Measurements from ENCODE around the gene LGMN. TPM values are rescaled to one million over a fixed set of nuclear protein-coding genes. Genes with fewer than 3 reads are reported as not detected.

The LGMN gene
- total and polyA plus RNA-seq, 2 donors (not counting 1 experiment from before 2014, with no cell fraction given): 17.6 to 21.1 TPM

GRCh38 chr14:92696366-92696765 is 52.1 kb downstream of the LGMN start:
- ChIA-PET POLR2A (interaction anchor here (0.6 kb wide), 2 partner anchors 12 to 112 kb away, joined by 3 to 4 read pairs; no protein-coding TSS in a partner anchor), CTCF (interaction anchor here (1.7 to 2.9 kb wide), 2 partner anchors 9 to 13 kb away, joined by 4 to 16 read pairs; no protein-coding TSS in a partner anchor)
- 25% methylated on average over 4 of the region's 4 CpGs for WGBS (ENCODE audit: insufficient coverage)
- H3K4me1 ChIP-seq (ENCODE audit: control insufficient read depth in 2 of 2, insufficient read depth in 2 of 2, low read length in 2 of 2): peaks cover 29 to 34% of the 10 kb centered on the region in 2 donors
- no peaks in the 10 kb centered on the region for H4K20me1 ChIP-seq (ENCODE audit: control insufficient read depth, insufficient read depth, low read length, poor library complexity, severe bottlenecking)
- Mint-ChIP-seq H3K27me3 (no peaks in the 10 kb centered on the region), H3K4me3 (peak overlapping the region; percentile 33), H3K9me3 (ENCODE audit: insufficient read depth) (no peaks in the 10 kb centered on the region), H3K27ac (peak overlapping the region; percentile 63), H3K4me1 (peaks cover 59% of the 10 kb centered on the region)
- no peaks in the 10 kb centered on the region for H3K27me3 ChIP-seq (replicated peaks in 1 of 4; ENCODE audit: control extremely low read depth in 1 of 4, control insufficient read depth in 3 of 4, insufficient read depth in 4 of 4, low read length in 3 of 4)
- ATAC-seq (ENCODE audit: low read depth) (peak; percentile 64), DNase-seq (peak; percentile 54)
- H3K9ac ChIP-seq (ENCODE audit: low read length): no peak overlapping the region
- H3K9me3 ChIP-seq (ENCODE audit: control extremely low read depth in 1 of 3, control insufficient read depth in 2 of 3, insufficient read depth in 1 of 3, low read length in 2 of 3): no peaks in the 10 kb centered on the region
- no peak overlapping the region for H3K27ac ChIP-seq (ENCODE audit: low read length in 2 of 2)
- no peak for TF ChIP-seq CTCF (IDR thresholded peaks at IDR 0.05)
- TF ChIP-seq EZH2 (IDR thresholded peaks at IDR 0.05; ENCODE audit: borderline replicate concordance, insufficient read depth, low read depth, low read length, poor library complexity, severe bottlenecking): no peak
- no peaks in the 10 kb centered on the region for H3K36me3 ChIP-seq (replicated peaks in 1 of 2; ENCODE audit: control extremely low read depth in 1 of 2, control insufficient read depth in 1 of 2, extremely low read depth in 1 of 2, insufficient read depth in 2 of 2, low read length in 1 of 2)
- H3K79me2 ChIP-seq (ENCODE audit: control insufficient read depth, insufficient read depth, low read length): no peaks in the 10 kb centered on the region
- no peak overlapping the region for H3K4me3 ChIP-seq (ENCODE audit: control extremely low read depth in 1 of 5, extremely low read depth in 1 of 5, insufficient read depth in 1 of 5, low read depth in 2 of 5, low read length in 4 of 5)
- peak overlapping the region; percentile 25 for H2AFZ ChIP-seq (ENCODE audit: insufficient read depth, low read depth, low read length, poor library complexity, severe bottlenecking)
- intact Hi-C loops (cut with micrococcal nuclease): loop anchor here (1.0 kb wide), 1 partner anchor 8 kb away; no protein-coding TSS in a partner anchor
- H3K4me2 ChIP-seq (replicated peaks; ENCODE audit: low read depth, low read length, poor library complexity, severe bottlenecking): peak overlapping the region; percentile 55

GRCh38 chr14:92695562-92695961 is 52.9 kb downstream of the LGMN start:
- H4K20me1 ChIP-seq (ENCODE audit: control insufficient read depth, insufficient read depth, low read length, poor library complexity, severe bottlenecking): peaks cover 4% of the 10 kb centered on the region
- Mint-ChIP-seq H3K4me3 (no peak overlapping the region), H3K27ac (no peak overlapping the region), H3K27me3 (no peaks in the 10 kb centered on the region), H3K4me1 (peaks cover 55% of the 10 kb centered on the region), H3K9me3 (ENCODE audit: insufficient read depth) (no peaks in the 10 kb centered on the region)
- no peak overlapping the region for H3K4me3 ChIP-seq (ENCODE audit: control extremely low read depth in 1 of 5, extremely low read depth in 1 of 5, insufficient read depth in 1 of 5, low read depth in 2 of 5, low read length in 4 of 5)
- H3K27ac ChIP-seq (ENCODE audit: low read length in 2 of 2): no peak overlapping the region
- WGBS (ENCODE audit: insufficient coverage): 94% methylated on average over 1 of the region's 1 CpG
- no peaks in the 10 kb centered on the region for H3K27me3 ChIP-seq (replicated peaks in 1 of 4; ENCODE audit: control extremely low read depth in 1 of 4, control insufficient read depth in 3 of 4, insufficient read depth in 4 of 4, low read length in 3 of 4)
- no peak overlapping the region for H3K9ac ChIP-seq (ENCODE audit: low read length)
- ATAC-seq (ENCODE audit: low read depth) (no peak), DNase-seq (no peak)
- no peak overlapping the region for H2AFZ ChIP-seq (ENCODE audit: insufficient read depth, low read depth, low read length, poor library complexity, severe bottlenecking)
- H3K79me2 ChIP-seq (ENCODE audit: control insufficient read depth, insufficient read depth, low read length): no peaks in the 10 kb centered on the region
- no peaks in the 10 kb centered on the region for H3K9me3 ChIP-seq (ENCODE audit: control extremely low read depth in 1 of 3, control insufficient read depth in 2 of 3, insufficient read depth in 1 of 3, low read length in 2 of 3)
- H3K36me3 ChIP-seq (replicated peaks in 1 of 2; ENCODE audit: control extremely low read depth in 1 of 2, control insufficient read depth in 1 of 2, extremely low read depth in 1 of 2, insufficient read depth in 2 of 2, low read length in 1 of 2): no peaks in the 10 kb centered on the region
- peak overlapping the region; percentile 30 for H3K4me2 ChIP-seq (replicated peaks; ENCODE audit: low read depth, low read length, poor library complexity, severe bottlenecking)
- TF ChIP-seq CTCF (IDR thresholded peaks at IDR 0.05): peak; percentile 24
- no peak for TF ChIP-seq EZH2 (IDR thresholded peaks at IDR 0.05; ENCODE audit: borderline replicate concordance, insufficient read depth, low read depth, low read length, poor library complexity, severe bottlenecking)
- ChIA-PET CTCF (interaction anchor here (1.1 to 2.9 kb wide), 3 partner anchors 9 to 12 kb away, joined by 3 to 16 read pairs (median 4); no protein-coding TSS in a partner anchor), POLR2A (interaction anchor here (1.1 kb wide), 1 partner anchor 18 kb away, joined by 3 read pairs; no protein-coding TSS in a partner anchor)
- H3K4me1 ChIP-seq (ENCODE audit: control insufficient read depth in 2 of 2, insufficient read depth in 2 of 2, low read length in 2 of 2): peaks cover 29 to 34% of the 10 kb centered on the region in 2 donors
- intact Hi-C loops (cut with micrococcal nuclease): no loop called here

Data from B cell (primary cell).